GM19240 (cell line): ENCODE data around the gene GRIK2.

Experiments
- DNase-seq: peaks from one replicate; pipeline ENCODE4 v3.0.0; 2011; ENCODE audit warnings: low spot score; ENCODE audit not compliant: insufficient read length

GRIK2 gene

GRCh38 chr6:101400326-101401135 lies 7.0 kb downstream of the GRIK2 start:
- no peak for DNase-seq

GRCh38 chr6:101401171-101401570 lies 7.7 kb downstream of the GRIK2 start:
- DNase-seq: no peak

GRCh38 chr6:101401792-101402621 lies 8.5 kb downstream of the GRIK2 start:
- DNase-seq: no peak

GRCh38 chr6:101402622-101403031 lies 9.1 kb downstream of the GRIK2 start:
- no peak for DNase-seq

- DNase-seq: no peak
Observed at GRCh38 chr6:101403216-101403945, 9.9 kb downstream of the GRIK2 start.

- no peak for DNase-seq
Observed at GRCh38 chr6:101404775-101405174, 11.3 kb downstream of the GRIK2 start.

GRCh38 chr6:101413773-101414172 lies 20.3 kb downstream of the GRIK2 start:
- DNase-seq: no peak

- no peak for DNase-seq
Observed at GRCh38 chr6:101417900-101418299, 24.4 kb downstream of the GRIK2 start.

- no peak for DNase-seq
Observed at GRCh38 chr6:101422251-101422650, 28.7 kb downstream of the GRIK2 start.

- DNase-seq: no peak
Observed at GRCh38 chr6:101422811-101423210, 29.3 kb downstream of the GRIK2 start.

GRCh38 chr6:101429270-101429669 lies 35.8 kb downstream of the GRIK2 start:
- no peak for DNase-seq

- no peak for DNase-seq
Observed at GRCh38 chr6:101429845-101430244, 36.3 kb downstream of the GRIK2 start.

- no peak for DNase-seq
Observed at GRCh38 chr6:101433141-101433540, 39.6 kb downstream of the GRIK2 start.

GRCh38 chr6:101434601-101435000 lies 41.1 kb downstream of the GRIK2 start:
- no peak for DNase-seq

- DNase-seq: no peak
Observed at GRCh38 chr6:101435038-101435437, 41.5 kb downstream of the GRIK2 start.

- DNase-seq: no peak
Observed at GRCh38 chr6:101439790-101440189, 46.3 kb downstream of the GRIK2 start.

GRCh38 chr6:101443315-101443714 lies 49.8 kb downstream of the GRIK2 start:
- no peak for DNase-seq

GRCh38 chr6:101444717-101445116 lies 51.2 kb downstream of the GRIK2 start:
- DNase-seq: no peak

GRCh38 chr6:101445527-101445926 lies 52.0 kb downstream of the GRIK2 start:
- no peak for DNase-seq

GRCh38 chr6:101450901-101451300 lies 57.4 kb downstream of the GRIK2 start:
- no peak for DNase-seq

- no peak for DNase-seq
Observed at GRCh38 chr6:101451981-101452380, 58.5 kb downstream of the GRIK2 start.

- no peak for DNase-seq
Observed at GRCh38 chr6:101453221-101453620, 59.7 kb downstream of the GRIK2 start.
